Measurements from ENCODE around the gene S100A9.

GRCh38 chr1:153372571-153372970 lies 14.9 kb downstream of the S100A9 start:
- TF ChIP-seq POLR2A (IDR thresholded peaks at IDR 0.05) (no peak), CTCF (IDR thresholded peaks at IDR 0.05) (no peak)
